ENCODE data around the gene PPCS.

Gene PPCS

DNA sequence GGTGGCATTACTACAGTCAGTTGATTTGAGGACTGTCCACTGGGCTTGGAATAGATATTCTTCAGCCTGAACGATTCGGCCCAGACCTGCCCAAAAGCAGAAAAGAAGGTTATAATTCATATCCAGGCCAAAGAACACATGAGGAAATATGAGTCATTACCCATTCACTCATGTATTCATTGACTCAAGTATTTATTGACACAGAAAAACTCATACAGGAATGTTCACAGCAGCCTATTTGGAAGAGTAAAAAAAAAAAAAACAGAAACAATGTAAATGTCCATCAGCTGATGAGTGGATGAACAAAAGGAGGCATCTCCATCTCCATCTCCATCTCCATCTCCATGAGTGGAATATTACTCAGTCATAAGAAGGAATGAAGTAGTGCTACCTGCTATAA lies 16.4 kb upstream of the PPCS start:
- no peaks in the 10 kb centered on the region for H3K36me3 ChIP-seq (ENCODE audit: control insufficient read depth, insufficient read depth, low read length)
- H3K79me2 ChIP-seq (ENCODE audit: control insufficient read depth, insufficient read depth, low read length), result no peaks in the 10 kb centered on the region
- no CpG with 5 or more reads among the region's 2 CpGs for WGBS (ENCODE audit: extremely low coverage, insufficient coverage, low lambda C conversion rate)
- no peaks in the 10 kb centered on the region for H3K27me3 ChIP-seq (ENCODE audit: insufficient read depth, low read length, poor library complexity)
- no peak overlapping the region for H3K9ac ChIP-seq (ENCODE audit: low read length)
- H3K79me1 ChIP-seq (ENCODE audit: low read length), result no peaks in the 10 kb centered on the region
- no peak overlapping the region for H3K18ac ChIP-seq (ENCODE audit: low read length)
- H3K4ac ChIP-seq (ENCODE audit: low read depth, low read length), result no peak overlapping the region
- no peak overlapping the region for H3K4me2 ChIP-seq (ENCODE audit: low read length)
- H2BK15ac ChIP-seq (replicated peaks; ENCODE audit: low read depth), result no peak overlapping the region
- H4K8ac ChIP-seq (ENCODE audit: low read depth, low read length), result no peak overlapping the region
- no peak overlapping the region for H3K4me3 ChIP-seq (ENCODE audit: low read length)
- H2AK5ac ChIP-seq (ENCODE audit: low read length), result no peak overlapping the region
- H3K4me1 ChIP-seq (ENCODE audit: control insufficient read depth, low read depth, low read length), result no peaks in the 10 kb centered on the region
- no peak overlapping the region for H3K23ac ChIP-seq (ENCODE audit: low read length)
- no peak overlapping the region for H4K5ac ChIP-seq (ENCODE audit: low read length)
- H2BK120ac ChIP-seq (ENCODE audit: low read depth, low read length), result no peak overlapping the region
- no peak overlapping the region for H3K56ac ChIP-seq (ENCODE audit: low read length)
- H3K27ac ChIP-seq (ENCODE audit: low read depth, low read length), result no peak overlapping the region
- no peak for DNase-seq
- no peak overlapping the region for H2BK5ac ChIP-seq (ENCODE audit: low read length)

- H3K79me2 ChIP-seq (ENCODE audit: control insufficient read depth, insufficient read depth, low read length), result no peaks in the 10 kb centered on the region
- no peak overlapping the region for H3K23ac ChIP-seq (ENCODE audit: low read length)
- no peak overlapping the region for H2BK5ac ChIP-seq (ENCODE audit: low read length)
- H3K4ac ChIP-seq (ENCODE audit: low read depth, low read length), result no peak overlapping the region
- H4K5ac ChIP-seq (ENCODE audit: low read length), result no peak overlapping the region
- no peaks in the 10 kb centered on the region for H3K4me1 ChIP-seq (ENCODE audit: control insufficient read depth, low read depth, low read length)
- H3K4me2 ChIP-seq (ENCODE audit: low read length), result no peak overlapping the region
- no peaks in the 10 kb centered on the region for H3K27me3 ChIP-seq (ENCODE audit: insufficient read depth, low read length, poor library complexity)
- H3K79me1 ChIP-seq (ENCODE audit: low read length), result no peaks in the 10 kb centered on the region
- H3K36me3 ChIP-seq (ENCODE audit: control insufficient read depth, insufficient read depth, low read length), result no peaks in the 10 kb centered on the region
- no peak overlapping the region for H3K56ac ChIP-seq (ENCODE audit: low read length)
- no peak overlapping the region for H3K9ac ChIP-seq (ENCODE audit: low read length)
- H2BK120ac ChIP-seq (ENCODE audit: low read depth, low read length), result no peak overlapping the region
- no peak for DNase-seq
- no peak overlapping the region for H2AK5ac ChIP-seq (ENCODE audit: low read length)
- H3K4me3 ChIP-seq (ENCODE audit: low read length), result no peak overlapping the region
- no CpG with 5 or more reads among the region's 2 CpGs for WGBS (ENCODE audit: extremely low coverage, insufficient coverage, low lambda C conversion rate)
- no peak overlapping the region for H3K27ac ChIP-seq (ENCODE audit: low read depth, low read length)
- H3K18ac ChIP-seq (ENCODE audit: low read length), result no peak overlapping the region
- H4K8ac ChIP-seq (ENCODE audit: low read depth, low read length), result no peak overlapping the region
- no peak overlapping the region for H2BK15ac ChIP-seq (replicated peaks; ENCODE audit: low read depth)
Observed at GRCh38 chr1:42442662-42443061, 13.7 kb upstream of the PPCS start.

DNA sequence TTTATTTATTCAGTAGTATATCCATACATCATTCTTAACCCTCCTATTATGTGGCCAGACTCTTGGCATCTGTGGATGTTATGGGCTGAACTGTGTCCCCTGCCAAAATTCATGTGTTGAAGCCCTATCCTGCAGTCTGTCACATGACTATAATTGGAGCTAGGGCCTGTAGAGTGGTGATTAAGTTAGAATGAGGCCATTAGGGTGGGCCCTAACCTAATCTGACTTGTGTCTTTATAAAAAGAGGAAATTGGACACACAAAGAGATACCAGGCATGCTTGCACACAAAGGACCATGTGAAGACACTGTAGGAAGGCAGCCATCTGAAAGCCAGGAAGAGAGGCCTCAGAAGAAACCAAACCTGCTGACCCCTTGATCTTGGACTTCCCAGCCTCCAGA lies 7.1 kb upstream of the PPCS start:
- H3K23ac ChIP-seq (ENCODE audit: low read length), result no peak overlapping the region
- no peak overlapping the region for H3K9ac ChIP-seq (ENCODE audit: low read length)
- no peak overlapping the region for H2BK15ac ChIP-seq (replicated peaks; ENCODE audit: low read depth)
- no peaks in the 10 kb centered on the region for H3K79me2 ChIP-seq (ENCODE audit: control insufficient read depth, insufficient read depth, low read length)
- H3K4me3 ChIP-seq (ENCODE audit: low read length), result no peak overlapping the region
- no peak overlapping the region for H3K18ac ChIP-seq (ENCODE audit: low read length)
- H3K4me1 ChIP-seq (ENCODE audit: control insufficient read depth, low read depth, low read length), result no peaks in the 10 kb centered on the region
- H3K4ac ChIP-seq (ENCODE audit: low read depth, low read length), result no peak overlapping the region
- H3K27me3 ChIP-seq (ENCODE audit: insufficient read depth, low read length, poor library complexity), result no peaks in the 10 kb centered on the region
- H2AK5ac ChIP-seq (ENCODE audit: low read length), result no peak overlapping the region
- no peak overlapping the region for H4K8ac ChIP-seq (ENCODE audit: low read depth, low read length)
- H2BK120ac ChIP-seq (ENCODE audit: low read depth, low read length), result no peak overlapping the region
- no peaks in the 10 kb centered on the region for H3K79me1 ChIP-seq (ENCODE audit: low read length)
- no peak overlapping the region for H2BK5ac ChIP-seq (ENCODE audit: low read length)
- H3K27ac ChIP-seq (ENCODE audit: low read depth, low read length), result no peak overlapping the region
- H3K36me3 ChIP-seq (ENCODE audit: control insufficient read depth, insufficient read depth, low read length), result no peaks in the 10 kb centered on the region
- no peak overlapping the region for H3K56ac ChIP-seq (ENCODE audit: low read length)
- H3K4me2 ChIP-seq (ENCODE audit: low read length), result no peak overlapping the region
- H4K5ac ChIP-seq (ENCODE audit: low read length), result no peak overlapping the region
- no peak for DNase-seq

- H3K4ac ChIP-seq (ENCODE audit: low read depth, low read length), result no peak overlapping the region
- no peak overlapping the region for H3K27ac ChIP-seq (ENCODE audit: low read depth, low read length)
- DNase-seq, result no peak
Observed at GRCh38 chr1:42450061-42450460, 6.3 kb upstream of the PPCS start.

DNA sequence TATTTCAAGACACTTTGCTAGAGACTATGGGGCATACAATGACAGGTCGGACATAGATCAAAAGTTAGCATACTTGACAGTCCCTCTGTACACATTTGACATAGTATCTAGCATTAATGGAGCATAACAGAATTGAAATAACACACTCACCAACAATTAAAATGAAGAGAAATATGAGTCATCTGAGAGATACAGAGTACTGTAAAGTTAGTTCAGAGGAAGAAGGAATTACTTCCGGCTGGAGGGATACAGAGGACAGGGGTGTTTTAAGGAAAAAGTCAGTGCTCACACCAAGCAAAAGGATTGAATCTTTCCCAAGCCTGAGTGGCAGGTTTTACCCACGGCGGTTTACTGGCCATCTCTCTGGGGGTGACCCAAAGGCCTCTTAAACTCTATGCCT lies 3.0 kb upstream of the PPCS start:
- H2BK5ac ChIP-seq (ENCODE audit: low read length), result no peak overlapping the region
- no CpG with 5 or more reads among the region's 4 CpGs for WGBS (ENCODE audit: extremely low coverage, insufficient coverage, low lambda C conversion rate)
- no peak overlapping the region for H3K23ac ChIP-seq (ENCODE audit: low read length)
- no peak overlapping the region for H2AK5ac ChIP-seq (ENCODE audit: low read length)
- H3K79me1 ChIP-seq (ENCODE audit: low read length), result peaks cover 2% of the 10 kb centered on the region
- no peaks in the 10 kb centered on the region for H3K79me2 ChIP-seq (ENCODE audit: control insufficient read depth, insufficient read depth, low read length)
- H3K4me1 ChIP-seq (ENCODE audit: control insufficient read depth, low read depth, low read length), result peaks cover 3% of the 10 kb centered on the region
- H4K8ac ChIP-seq (ENCODE audit: low read depth, low read length), result no peak overlapping the region
- no peak overlapping the region for H2BK120ac ChIP-seq (ENCODE audit: low read depth, low read length)
- H3K9ac ChIP-seq (ENCODE audit: low read length), result no peak overlapping the region
- no peaks in the 10 kb centered on the region for H3K36me3 ChIP-seq (ENCODE audit: control insufficient read depth, insufficient read depth, low read length)
- DNase-seq, result no peak
- no peak overlapping the region for H3K4ac ChIP-seq (ENCODE audit: low read depth, low read length)
- no peak overlapping the region for H3K27ac ChIP-seq (ENCODE audit: low read depth, low read length)
- H3K18ac ChIP-seq (ENCODE audit: low read length), result no peak overlapping the region
- H2BK15ac ChIP-seq (replicated peaks; ENCODE audit: low read depth), result no peak overlapping the region
- no peak overlapping the region for H4K5ac ChIP-seq (ENCODE audit: low read length)
- no peak overlapping the region for H3K4me2 ChIP-seq (ENCODE audit: low read length)
- H3K56ac ChIP-seq (ENCODE audit: low read length), result no peak overlapping the region
- H3K4me3 ChIP-seq (ENCODE audit: low read length), result no peak overlapping the region
- H3K27me3 ChIP-seq (ENCODE audit: insufficient read depth, low read length, poor library complexity), result no peaks in the 10 kb centered on the region

More at GRCh38 chr1:42450061-42450460, 6.3 kb upstream of the PPCS start:
- Histone ChIP-seq H2BK5ac (ENCODE audit: low read length) (no peak overlapping the region), H3K4me3 (ENCODE audit: low read length) (no peak overlapping the region), H4K5ac (ENCODE audit: low read length) (no peak overlapping the region), H3K4me2 (ENCODE audit: low read length) (no peak overlapping the region), H3K79me1 (ENCODE audit: low read length) (no peaks in the 10 kb centered on the region), H2BK15ac (replicated peaks; ENCODE audit: low read depth) (no peak overlapping the region), H3K4me1 (ENCODE audit: control insufficient read depth, low read depth, low read length) (no peaks in the 10 kb centered on the region), H3K79me2 (ENCODE audit: control insufficient read depth, insufficient read depth, low read length) (no peaks in the 10 kb centered on the region), H4K8ac (ENCODE audit: low read depth, low read length) (no peak overlapping the region), H3K27me3 (ENCODE audit: insufficient read depth, low read length, poor library complexity) (no peaks in the 10 kb centered on the region), H3K23ac (ENCODE audit: low read length) (no peak overlapping the region), H2BK120ac (ENCODE audit: low read depth, low read length) (no peak overlapping the region), H2AK5ac (ENCODE audit: low read length) (no peak overlapping the region), H3K56ac (ENCODE audit: low read length) (no peak overlapping the region), H3K9ac (ENCODE audit: low read length) (no peak overlapping the region), H3K36me3 (ENCODE audit: control insufficient read depth, insufficient read depth, low read length) (no peaks in the 10 kb centered on the region), H3K18ac (ENCODE audit: low read length) (no peak overlapping the region)
- no CpG with 5 or more reads among the region's 1 CpG for WGBS (ENCODE audit: extremely low coverage, insufficient coverage, low lambda C conversion rate)

DNA sequence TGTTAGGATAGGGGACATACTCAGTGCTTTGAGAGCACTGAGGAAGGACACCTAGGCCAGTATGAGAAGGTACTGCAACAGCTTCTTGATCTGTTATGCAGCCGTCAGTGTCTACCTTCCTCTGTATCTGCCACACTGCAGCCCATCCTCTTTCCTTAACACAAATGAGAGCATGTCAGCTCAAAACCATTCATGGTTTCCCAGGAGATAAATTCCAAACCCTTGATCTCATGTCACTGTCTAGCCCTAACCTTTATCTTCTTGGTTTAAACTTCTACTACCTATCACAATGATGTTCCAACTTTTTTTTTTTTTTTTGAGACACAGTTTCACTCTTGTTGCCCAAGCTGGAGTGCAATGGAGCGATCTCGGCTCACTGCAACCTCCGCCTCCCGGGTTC lies 1.9 kb upstream of the PPCS start:
- Histone ChIP-seq H4K5ac (ENCODE audit: low read length) (no peak overlapping the region), H2BK5ac (ENCODE audit: low read length) (no peak overlapping the region), H4K8ac (ENCODE audit: low read depth, low read length) (no peak overlapping the region), H3K18ac (ENCODE audit: low read length) (no peak overlapping the region), H3K27ac (ENCODE audit: low read depth, low read length) (no peak overlapping the region), H3K4me2 (ENCODE audit: low read length) (no peak overlapping the region), H3K4me3 (ENCODE audit: low read length) (no peak overlapping the region), H3K79me1 (ENCODE audit: low read length) (peaks cover 2% of the 10 kb centered on the region), H2AK5ac (ENCODE audit: low read length) (no peak overlapping the region), H3K56ac (ENCODE audit: low read length) (no peak overlapping the region), H3K4ac (ENCODE audit: low read depth, low read length) (no peak overlapping the region), H2BK120ac (ENCODE audit: low read depth, low read length) (no peak overlapping the region), H3K27me3 (ENCODE audit: insufficient read depth, low read length, poor library complexity) (no peaks in the 10 kb centered on the region), H3K4me1 (ENCODE audit: control insufficient read depth, low read depth, low read length) (peaks cover 3% of the 10 kb centered on the region), H3K23ac (ENCODE audit: low read length) (no peak overlapping the region), H2BK15ac (replicated peaks; ENCODE audit: low read depth) (no peak overlapping the region), H3K9ac (ENCODE audit: low read length) (no peak overlapping the region), H3K36me3 (ENCODE audit: control insufficient read depth, insufficient read depth, low read length) (no peaks in the 10 kb centered on the region), H3K79me2 (ENCODE audit: control insufficient read depth, insufficient read depth, low read length) (no peaks in the 10 kb centered on the region)
- peak; percentile 25 for DNase-seq
- WGBS (ENCODE audit: extremely low coverage, insufficient coverage, low lambda C conversion rate), result no CpG with 5 or more reads among the region's 5 CpGs

Data from mesendoderm (in vitro differentiated cells).